HG03571 (cell line): Measurements from ENCODE around the gene RTF2.
"Not testable (repeated sequence)": the region's sequence is repeated elsewhere in the genome, so short reads cannot be mapped to it uniquely, and the experiment has no call there.

ENCODE experiments used
- ATAC-seq: cut with Tn5 transposase; IDR thresholded peaks from one replicate; pipeline ENCODE4 v1.9.1; 2021; ENCODE audit not compliant: unreplicated experiment

The RTF2 gene

GRCh38 chr20:56483970-56484369, 15.5 kb downstream of the RTF2 start:
- ATAC-seq: no peak

GRCh38 chr20:56487216-56487615, 18.8 kb downstream of the RTF2 start:
- ATAC-seq: no peak

DNA sequence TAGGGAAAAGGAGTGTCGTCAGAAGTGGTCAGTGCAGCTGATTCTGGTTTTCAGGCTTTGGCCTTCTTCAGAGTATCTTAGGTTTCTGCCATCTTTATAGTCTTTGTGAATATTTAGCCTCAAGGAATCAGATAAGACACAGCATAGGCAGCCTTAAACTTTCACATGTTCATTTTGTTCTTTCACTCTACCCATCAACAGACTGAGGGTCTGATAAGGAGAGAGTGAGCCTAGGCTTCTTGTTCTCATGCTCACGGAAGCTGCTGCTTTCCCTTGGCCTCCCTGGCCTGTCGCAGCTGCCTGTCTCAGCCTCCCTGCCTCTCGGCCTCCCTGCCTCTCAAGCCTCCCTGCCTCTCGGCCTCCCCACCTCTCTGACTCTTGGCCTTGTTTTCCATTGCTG, 20.1 kb downstream of the RTF2 start:
- ATAC-seq: no peak

DNA sequence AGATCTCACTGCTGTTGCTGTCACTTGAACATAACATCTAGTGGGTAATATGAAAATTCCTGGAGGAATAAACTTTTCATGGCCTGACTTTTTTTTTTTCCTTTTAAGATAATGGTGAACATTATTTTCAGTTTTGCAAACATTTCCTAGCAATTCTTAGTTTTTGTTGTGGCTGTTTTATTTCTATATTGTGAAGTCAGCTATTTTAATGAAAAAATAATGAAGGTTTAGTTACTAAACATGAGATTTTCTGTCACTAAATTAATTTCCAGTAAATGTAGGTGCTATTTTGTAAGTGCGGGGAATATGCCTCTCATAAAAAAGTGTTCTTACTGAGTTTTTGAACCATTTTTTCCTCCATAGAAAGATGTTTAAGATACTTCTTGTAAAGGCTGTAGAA, 32.7 kb downstream of the RTF2 start:
- ATAC-seq: no peak

- ATAC-seq: no peak
Measured at GRCh38 chr20:56503916-56504315, 35.5 kb downstream of the RTF2 start.

DNA sequence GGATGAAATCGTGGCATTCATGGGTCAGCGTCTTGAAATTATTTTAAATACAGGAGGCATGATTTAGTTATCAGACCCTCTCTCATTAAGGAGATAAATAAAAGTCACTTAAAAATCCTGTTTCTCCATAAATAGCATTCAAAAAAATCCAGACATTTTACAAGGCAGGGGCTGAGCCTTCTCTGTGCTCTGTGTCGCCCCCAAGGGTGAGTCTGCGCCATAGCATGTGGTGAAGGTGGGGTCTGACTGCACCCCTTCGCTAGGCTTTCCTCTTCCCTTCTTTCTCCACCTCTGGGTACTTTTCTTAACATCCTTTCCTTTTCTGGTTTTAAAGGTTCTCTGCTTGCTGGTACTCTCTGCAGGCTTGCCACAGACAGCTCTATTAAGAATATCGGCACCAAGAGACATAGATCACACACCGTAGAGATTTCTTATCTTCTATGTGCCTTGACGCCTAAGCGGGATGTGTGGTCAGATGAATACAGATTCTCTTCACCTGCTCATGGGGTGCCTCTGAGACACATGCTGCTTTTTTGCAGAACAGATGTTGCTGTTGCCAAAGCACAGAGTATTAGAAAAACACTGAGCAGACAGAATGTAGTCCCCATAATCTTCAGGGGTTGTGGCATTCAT, 36.1 kb downstream of the RTF2 start:
- ATAC-seq: no peak

DNA sequence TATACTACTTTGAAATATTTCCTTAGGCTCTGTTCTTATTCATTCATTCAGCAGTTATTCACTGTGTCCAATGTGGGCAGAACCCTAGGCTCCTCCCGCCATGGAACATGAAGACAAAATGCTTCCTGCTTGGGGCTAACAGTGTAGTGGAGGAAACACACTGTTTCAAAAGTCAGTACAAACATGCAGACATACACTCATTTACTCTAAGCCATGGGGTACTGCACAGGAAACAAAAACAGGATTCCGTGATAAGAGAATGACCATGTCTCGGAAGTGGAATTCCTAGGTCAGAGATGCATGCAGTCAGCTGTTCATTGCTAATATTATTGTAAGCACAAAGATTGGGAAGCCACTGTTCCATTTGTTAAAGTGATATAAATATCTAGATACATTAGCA, 37.7 kb downstream of the RTF2 start:
- ATAC-seq: no peak

GRCh38 chr20:56511926-56512325, 43.5 kb downstream of the RTF2 start:
- no peak for ATAC-seq

GRCh38 chr20:56513161-56514150, 45.0 kb downstream of the RTF2 start:
- no peak for ATAC-seq

GRCh38 chr20:56516631-56517030, 48.2 kb downstream of the RTF2 start:
- ATAC-seq: no peak

DNA sequence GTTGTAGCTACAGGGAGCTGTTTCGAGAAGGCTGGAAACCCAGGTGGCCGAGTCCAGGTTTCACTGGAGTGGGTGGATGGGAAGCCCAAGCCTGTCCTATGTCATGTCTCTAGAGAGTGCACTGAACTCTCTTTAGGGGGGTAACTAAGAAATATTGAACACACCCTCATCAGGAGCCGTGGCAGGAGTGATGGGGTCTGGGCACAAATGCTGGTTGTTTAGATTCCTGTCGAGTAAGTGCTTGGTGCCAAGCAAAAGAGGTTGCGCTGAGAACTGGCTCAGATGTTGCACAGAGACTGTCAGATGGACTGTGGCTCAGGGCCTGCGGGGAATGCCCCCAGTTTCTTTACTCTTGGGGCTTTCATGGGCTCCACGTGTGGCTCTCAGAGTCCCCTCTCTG, 48.8 kb downstream of the RTF2 start:
- ATAC-seq: no peak

GRCh38 chr20:56517641-56518040, 49.2 kb downstream of the RTF2 start:
- no peak for ATAC-seq

DNA sequence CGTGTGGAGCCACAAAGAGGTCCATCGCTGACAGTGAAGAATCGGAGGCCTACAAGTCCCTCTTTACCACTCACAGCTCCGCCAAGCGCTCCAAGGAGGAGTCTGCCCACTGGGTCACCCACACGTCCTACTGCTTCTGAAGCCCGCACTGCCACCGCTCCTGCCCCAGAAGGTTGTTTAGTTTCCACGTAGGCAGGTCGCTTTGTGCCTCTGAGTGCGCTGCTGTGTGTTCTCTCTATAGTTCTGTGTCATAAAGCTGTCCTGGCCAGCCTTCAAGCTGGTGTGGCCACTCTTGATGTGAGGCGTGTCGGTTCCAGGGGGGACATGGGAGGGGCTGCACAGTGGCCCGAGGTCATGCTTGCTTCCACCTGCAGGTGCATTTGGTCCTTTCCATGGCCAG, 49.7 kb downstream of the RTF2 start:
- ATAC-seq: no peak

DNA sequence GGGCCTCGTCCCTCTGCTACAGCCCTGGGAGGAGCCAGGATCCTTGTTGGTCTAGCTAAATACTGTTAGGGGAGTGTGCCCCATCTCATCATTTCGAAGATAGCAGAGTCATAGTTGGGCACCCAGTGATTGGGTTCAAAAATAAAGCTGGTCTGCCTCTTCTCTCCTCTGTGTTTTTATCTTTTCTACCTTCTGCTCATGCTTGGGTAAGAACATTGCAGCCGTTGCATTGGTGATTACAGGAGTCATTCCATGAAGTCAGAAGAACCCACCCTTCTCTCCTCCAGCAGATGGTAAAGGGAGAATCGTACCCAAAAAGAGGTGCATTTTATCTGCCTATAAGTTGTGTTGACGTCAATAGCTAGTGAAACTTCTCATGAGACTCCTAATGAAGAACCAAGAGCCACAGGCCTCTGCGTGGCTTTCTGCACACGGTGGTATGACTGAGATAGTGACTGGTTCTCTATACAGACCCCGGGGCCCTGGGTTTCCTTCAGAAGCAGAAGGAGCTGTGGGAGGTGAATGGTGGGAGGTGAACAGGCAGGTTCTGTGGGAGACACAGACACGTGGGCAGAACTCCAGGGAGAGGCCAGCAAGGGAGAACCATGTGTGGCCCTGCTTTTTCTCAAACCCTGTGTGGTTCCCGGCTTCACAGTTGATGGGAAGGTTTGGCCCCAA, 50.4 kb downstream of the RTF2 start:
- ATAC-seq: no peak

- no peak for ATAC-seq
Measured at GRCh38 chr20:56519551-56519950, 51.1 kb downstream of the RTF2 start.

GRCh38 chr20:56520180-56520579, 51.8 kb downstream of the RTF2 start:
- no peak for ATAC-seq

GRCh38 chr20:56520746-56521354, 52.4 kb downstream of the RTF2 start:
- ATAC-seq: not testable (repeated sequence)

DNA sequence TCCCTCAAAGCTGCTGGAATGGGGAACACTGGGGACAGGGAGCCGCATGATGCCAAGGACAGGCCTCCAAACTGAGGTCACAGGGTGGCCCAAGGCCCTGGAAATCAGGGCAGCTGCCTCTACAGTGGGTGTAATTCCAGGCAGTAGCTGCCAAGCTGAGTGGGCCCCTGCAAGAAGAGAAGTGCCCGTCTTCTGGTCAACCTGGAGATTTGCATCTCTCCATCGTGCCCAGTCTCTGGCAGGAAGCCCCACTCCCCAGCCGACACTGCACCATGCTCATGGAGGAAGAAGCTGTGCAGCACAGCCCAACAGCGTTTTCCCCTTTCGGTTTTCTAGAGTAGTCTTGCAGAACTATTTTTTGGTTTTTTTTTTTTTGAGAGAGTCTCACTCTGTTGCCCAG, 53.9 kb downstream of the RTF2 start:
- no peak for ATAC-seq

- not testable (repeated sequence) for ATAC-seq
Measured at GRCh38 chr20:56524444-56524843, 56.0 kb downstream of the RTF2 start, which contains the start of gene FAM209A. Gene FAM209A (plus strand): TSS chr20:56524744. CDS start chr20:56524809, 65 bp downstream.

DNA sequence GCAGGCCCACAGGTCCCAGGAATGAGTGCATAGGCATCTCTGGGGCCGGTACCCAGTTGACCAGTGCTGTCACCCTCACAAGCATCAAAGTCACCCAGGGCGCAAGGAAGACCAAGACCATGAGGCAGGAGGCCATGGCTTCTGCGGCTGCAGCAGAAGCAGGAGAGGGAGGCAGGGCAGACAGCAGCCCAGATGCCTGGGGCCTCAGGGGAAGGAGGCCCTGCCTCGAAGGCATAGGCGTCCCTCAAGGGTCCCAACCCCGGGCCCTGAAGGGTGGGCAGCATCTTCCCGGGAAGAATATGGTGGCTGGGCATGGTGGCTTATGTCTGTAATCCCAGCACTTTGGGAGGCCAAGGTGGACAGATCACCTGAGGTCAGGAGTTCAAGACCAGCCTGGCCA, 59.1 kb downstream of the RTF2 start:
- no peak for ATAC-seq

DNA sequence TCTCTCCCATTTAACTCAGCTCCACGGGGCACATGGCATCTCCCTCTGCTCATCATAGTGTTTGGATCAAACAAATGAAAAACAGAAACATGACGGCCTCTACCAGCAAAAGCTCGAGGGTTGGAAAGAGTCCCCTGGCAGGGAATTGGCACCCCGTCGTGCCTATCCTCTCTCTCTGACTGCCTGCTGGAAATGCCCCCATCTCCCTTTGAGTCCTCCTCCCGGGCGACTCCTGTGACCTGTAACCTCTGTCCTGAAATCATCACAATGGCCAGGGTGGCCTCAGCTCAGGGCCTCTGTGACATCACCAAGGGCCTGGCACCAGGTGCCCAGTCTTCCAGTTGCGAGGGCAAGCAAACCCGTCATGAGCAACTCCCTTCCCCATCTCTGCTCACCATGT, 64.5 kb downstream of the RTF2 start, which contains the start of gene FAM209B:
Gene FAM209B (plus strand): TSS at position 301 of the 400 bp plus-strand sequence. CDS start 96 bp downstream, at position 397.
- not testable (repeated sequence) for ATAC-seq
